Fibroblast of lung (primary cell): ENCODE results near the gene ATP5PB.

Experiments used
- CTCF ChIP-seq, 2 donors: IDR thresholded peaks in 1 of 2; conservative IDR thresholded peaks in 1 of 2; 1 replicate in 1 of 2; 2 replicates in 1 of 2; pipeline ENCODE4 v1.5.1; 2011 to 2012; ENCODE audit warnings: low read length in 2 of 2, control low read depth in 1 of 2, inconsistent platforms in 1 of 2, low read depth in 1 of 2, mild to moderate bottlenecking in 1 of 2
- EZH2 ChIP-seq: IDR thresholded peaks from 2 replicates; pipeline ENCODE4 v1.5.1; 2012; ENCODE audit warnings: low read length, control low read depth, mild to moderate bottlenecking; ENCODE audit errors: missing control alignments

- TF ChIP-seq CTCF (conservative IDR thresholded peaks at IDR 0.05 in 1 of 2, IDR thresholded peaks at IDR 0.05 in 1 of 2; ENCODE audit: low read depth in 1 of 2, low read length in 2 of 2) (no peak), EZH2 (no peak)
Observed at GRCh38 chr1:111461765-111462164, 12.5 kb downstream of the ATP5PB start.
